HG03469 (cell line): ENCODE measurements around the gene ALG9.
"Not testable (repeated sequence)": the region's sequence is repeated elsewhere in the genome, so short reads cannot be mapped to it uniquely, and the experiment has no call there.

ENCODE experiments used
- ATAC-seq: cut with Tn5 transposase; IDR thresholded peaks from one replicate; pipeline ENCODE4 v1.9.1; 2021; ENCODE audit warnings: mild to moderate bottlenecking, moderate library complexity, moderate number of reproducible peaks; ENCODE audit not compliant: unreplicated experiment

The ALG9 gene

DNA sequence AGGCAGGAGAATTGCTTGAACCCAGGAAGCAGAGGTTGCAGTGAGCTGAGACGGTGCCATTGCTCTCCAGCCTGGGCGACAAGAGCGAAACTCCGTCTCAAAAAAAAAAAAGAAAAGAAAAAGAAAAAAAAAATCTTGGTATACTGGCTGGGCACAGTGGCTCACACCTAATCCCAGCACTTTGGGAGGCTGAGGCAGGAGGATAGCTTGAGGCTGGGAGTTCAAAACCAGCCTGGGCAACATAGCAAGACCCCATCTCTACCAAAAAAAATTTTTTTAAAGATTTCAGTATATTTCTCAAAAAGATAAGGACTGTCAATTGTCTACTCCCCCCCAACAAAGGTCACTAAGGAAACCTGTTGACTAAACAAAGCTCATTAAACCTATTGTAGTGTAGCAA lies 13.7 kb upstream of the ALG9 start:
- not testable (repeated sequence) for ATAC-seq

DNA sequence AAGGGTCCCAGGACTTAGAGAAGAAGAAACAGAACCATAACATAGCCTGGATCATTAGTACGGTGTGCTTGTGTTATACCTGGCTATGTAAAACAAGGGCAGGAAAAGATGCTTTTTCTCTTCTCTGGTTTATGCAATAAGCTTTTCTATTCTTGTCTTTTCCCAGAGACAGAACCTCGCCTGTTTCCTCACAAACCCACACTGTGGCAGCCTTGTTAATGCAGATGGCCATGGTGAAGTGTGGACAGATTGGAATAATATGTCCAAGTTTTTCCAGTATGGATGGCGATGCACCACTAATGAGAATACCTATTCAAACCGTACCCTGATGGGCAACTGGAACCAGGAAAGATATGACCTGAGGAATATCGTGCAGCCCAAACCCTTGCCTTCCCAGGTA lies 10.8 kb upstream of the ALG9 start:
- ATAC-seq, result no peak

DNA sequence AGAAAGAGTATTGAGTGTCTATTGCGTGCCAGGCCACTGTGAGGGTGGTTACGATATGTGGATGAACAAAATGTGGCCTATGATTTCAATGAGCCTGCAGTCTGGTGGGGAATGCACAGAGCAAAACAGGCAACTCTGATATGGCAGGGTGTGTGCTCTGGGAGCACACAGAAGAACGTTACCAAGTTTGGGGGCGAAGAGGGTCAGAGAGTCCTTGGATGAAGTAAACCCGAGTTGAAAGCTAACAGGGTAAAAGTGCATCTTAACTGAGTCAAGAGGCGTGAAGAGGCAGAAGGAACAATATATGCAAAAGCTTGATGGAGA lies 8.2 kb upstream of the ALG9 start:
- no peak for ATAC-seq

DNA sequence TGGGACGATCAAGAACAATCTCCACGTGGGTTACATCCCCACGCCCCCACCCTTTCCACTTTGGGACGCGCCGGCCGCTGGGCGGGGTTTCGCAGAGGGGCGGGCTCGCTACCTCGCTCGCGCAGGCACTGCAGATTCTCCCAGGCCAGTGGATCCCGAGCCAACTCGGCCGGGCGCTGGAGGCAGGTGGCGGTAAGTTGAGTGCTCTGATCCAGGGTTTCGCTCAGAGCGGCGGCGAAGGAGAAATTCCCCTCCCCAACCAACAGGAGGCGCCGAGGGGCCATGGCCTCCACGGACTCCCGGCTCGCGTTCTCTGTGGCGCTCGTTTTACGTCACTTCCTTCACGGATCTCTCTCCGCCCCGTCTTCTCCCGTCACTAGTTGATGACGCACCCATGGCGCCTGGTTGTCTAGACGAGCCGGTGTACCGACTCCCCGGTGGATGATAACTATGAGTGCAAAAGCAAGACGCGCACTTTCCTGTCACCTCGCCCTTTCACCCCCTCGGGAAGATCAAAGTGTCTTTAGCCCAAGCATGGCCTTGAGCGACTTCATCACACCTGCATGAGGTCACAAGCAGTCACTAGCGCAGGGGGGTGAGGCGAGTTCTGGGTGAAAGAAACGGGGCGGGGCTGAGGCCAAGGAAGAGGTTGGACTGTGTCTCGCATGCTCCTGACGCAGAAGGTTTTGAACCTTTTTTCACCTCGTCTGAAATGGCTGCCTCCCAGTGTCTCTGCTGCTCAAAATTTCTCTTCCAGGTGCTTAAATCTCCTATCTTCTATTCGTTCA lies 7.7 kb upstream of the ALG9 start, which contains the start of the genes CFAP68 and FDXACB1:
CFAP68 (plus strand) TSS at position 693 of the 788 bp plus-strand sequence; CDS start at position 713, 20 bp downstream.
FDXACB1 (minus strand) TSS at position 317 of the 788 bp plus-strand sequence; CDS start at position 284, 33 bp downstream.
- ATAC-seq, result peak; percentile 70

DNA sequence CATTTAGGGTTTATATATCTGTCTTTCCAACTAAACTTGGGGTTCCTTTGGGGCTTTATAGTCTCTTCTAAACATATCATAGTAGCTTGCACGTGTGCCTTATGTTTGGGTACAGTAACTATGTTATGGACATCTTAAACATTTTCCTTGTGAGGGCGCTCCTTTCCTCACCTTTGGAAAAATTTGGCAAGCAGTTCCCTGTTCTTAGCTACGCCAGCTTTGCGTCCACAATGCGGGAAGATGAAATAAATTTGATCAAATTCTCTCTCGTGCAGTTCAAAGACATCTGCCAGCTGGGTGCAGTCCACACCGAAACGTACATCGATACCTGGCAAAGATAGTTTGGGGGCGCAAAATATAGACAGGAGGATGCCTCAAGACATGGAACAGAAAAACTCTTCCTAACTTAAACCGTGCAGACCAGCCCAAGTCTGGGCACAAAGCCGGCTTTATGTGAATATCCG lies 7.0 kb upstream of the ALG9 start:
- peak; percentile 5 for ATAC-seq

DNA sequence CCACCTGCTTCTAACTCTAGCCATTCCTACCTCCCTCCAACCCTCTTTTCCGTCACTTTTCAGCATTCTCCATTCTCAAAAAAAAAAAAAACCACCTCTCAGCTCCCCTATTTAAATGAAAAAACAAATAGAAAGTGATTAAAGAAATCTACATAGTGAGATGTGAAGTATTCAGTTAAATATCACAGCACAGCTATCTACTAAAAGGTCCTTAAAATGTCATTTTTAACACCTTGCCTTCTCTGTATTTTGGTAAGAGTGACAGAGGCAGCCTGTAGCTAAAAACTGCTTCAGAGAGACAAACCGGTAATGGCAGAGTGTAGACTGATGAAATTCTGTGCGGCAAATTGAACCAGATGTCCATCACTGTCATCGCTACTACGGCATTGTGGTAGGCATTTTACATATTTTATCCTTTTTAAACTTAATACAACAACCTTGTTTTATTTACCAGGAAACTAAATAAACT lies 346 bp upstream of the ALG9 start:
- ATAC-seq, result no peak

DNA sequence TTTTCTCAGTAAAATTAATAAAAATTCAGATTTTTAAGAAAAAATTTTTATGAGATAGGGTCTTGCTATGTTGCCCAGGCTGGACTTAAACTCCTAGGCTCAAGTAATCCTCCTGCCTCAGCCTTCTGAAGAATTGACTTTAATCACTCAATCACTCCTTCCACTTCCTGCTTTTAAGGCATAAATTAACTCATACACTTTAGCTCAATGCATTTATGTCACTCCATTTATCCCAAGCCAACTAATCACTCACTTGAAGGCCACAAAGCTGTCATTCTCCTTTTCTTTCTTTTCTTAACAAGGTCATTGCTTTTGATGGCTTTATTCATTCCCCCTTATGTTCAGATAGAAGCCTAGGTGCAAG lies 877 bp downstream of the ALG9 start:
- no peak for ATAC-seq

DNA sequence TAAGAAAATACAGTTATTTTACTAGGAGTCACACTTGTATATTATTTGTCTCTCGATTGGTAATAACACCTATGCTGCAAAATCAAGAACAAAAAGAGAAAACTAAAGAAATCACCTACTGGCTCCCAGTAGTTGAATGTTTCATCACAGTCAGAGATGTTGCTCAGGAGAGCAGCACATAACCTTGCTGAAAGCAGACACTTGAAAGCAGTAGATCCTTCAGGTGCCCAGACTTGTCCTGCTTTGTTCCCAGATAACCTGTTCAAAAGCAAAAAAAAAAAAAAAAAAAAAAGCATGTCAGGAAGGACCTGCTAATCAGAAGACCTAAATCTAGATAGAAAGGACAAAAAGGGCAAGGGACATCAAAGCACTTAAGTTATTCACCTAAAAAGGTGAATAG lies 1.3 kb downstream of the ALG9 start:
- no peak for ATAC-seq

DNA sequence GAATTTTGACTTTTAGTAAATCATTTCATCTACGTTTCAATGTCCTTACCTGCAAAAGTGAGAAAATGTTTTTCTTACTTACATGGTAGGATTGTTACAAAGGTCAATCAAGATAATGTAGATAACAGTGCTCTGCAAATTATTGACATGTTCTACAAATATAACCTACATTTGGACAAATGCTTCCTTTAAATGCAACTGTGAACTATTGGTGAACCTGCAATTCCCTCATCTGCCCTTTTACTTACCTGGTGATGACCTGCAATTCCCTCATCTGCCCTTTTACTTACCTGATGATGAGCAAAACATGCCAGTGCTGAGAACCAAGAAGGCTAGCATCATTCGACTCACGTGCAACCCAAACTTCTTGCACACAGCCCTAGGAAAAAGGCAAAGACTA lies 11.1 kb downstream of the ALG9 start:
- no peak for ATAC-seq

DNA sequence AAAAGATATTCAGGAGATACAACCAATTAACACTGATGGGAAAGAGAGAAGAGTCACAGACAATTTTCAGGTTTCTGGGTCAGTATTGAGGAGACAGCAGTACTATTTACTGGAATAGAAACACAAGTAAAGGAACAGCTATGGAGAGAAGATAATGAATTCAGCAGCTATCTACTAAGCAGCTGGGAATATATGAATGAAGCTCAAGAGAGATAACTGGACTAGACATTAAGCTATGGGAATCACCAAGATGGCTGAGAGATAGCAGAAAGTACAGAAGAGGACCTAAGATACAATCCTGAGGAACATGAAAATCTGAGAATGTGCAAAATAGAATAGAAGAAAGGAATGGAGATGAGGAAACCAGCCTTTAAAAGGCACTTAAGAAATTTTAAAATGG lies 15.9 kb downstream of the ALG9 start:
- ATAC-seq, result no peak

DNA sequence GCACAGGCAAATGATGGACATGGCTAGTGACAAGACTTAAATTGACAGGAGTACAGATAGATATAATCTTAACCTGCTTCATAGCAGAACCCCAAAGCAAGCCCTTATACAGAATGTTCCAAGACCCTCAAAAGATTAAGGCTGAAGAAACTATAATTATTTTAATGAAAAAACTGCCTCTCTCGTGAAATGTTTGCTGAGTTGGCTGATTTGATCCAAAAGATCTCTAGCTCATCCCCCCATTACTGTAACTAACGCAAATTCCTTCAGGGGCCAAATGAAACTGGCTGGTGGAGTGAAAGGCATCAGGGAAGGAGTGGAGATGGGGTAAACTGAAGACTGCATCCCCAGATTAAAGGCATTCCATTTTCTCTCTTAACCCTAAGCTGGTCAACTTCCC lies 19.3 kb downstream of the ALG9 start:
- no peak for ATAC-seq

DNA sequence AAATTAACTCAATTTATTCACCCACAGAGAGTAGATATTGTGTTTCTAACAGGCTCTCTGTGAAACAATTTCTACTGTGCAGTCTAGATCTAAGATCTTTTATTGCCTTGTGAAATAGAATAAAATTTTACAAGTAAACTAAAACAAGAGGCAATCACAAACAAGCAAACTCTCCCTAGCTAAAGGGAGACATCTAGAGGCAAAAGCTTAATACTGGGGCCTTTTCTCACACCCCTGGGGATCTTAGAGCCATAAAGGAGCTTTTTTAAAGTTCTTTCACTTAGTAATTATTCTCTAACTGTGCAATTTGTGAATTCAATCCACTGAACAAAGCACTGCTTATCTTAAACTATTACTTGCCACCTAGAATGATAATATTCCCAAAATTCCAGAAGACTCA lies 19.7 kb downstream of the ALG9 start:
- no peak for ATAC-seq

DNA sequence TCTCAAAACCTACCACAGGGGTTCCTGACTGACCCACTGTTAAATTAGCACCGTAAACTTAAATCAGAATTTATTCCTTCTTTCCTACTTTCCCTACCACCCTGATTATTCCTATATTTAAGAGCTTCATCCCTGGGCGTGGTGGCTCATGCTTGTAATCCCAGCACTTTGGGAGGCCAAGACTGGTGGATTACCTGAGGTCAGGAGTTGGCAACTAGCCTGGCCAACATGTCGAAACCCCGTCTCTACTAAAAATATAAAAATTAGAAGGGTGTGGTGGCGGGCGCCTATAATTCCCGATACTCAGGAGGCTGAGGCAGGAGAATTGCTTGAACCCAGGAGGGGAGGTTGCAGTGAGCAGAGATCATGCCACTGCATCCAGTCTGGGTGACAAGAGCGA lies 20.3 kb downstream of the ALG9 start:
- ATAC-seq, result no peak

DNA sequence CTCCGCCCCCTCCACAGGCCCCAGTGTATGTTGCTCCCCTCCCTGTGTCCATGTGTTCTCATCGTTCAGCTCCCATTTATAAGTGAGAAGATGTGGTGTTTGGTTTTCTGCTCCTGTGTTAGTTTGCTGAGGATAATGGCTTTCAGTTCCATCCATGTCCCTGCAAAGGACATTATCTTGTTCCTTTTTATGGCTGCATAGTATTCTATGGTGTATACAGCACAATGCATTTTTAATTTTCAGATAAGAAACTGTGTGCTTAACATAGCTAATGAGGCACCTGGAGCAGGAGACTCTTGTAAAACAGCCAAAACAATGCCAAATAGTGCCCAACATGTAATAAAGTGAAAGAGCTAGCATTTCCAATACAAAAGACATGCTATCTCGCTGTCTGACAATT lies 21.8 kb downstream of the ALG9 start:
- no peak for ATAC-seq

DNA sequence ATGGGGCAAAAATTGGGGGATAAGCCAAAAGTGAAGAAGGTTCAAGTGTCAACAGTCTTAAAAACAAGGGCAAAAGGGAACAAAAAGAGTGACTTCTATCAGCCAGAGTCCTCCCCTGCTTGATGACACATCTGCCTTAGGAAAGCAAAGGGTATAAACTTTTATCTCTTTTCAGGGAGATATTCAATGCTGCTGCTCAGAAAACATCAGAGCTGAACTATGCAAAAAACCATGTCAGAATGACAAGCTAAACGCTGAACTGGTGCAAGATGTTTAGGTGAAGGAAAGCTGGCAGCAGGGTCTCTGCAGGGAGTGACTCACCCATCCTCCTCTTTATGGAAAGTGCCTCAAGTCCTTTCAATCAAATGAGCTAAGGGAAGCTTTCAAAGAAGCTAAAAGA lies 24.7 kb downstream of the ALG9 start:
- no peak for ATAC-seq

DNA sequence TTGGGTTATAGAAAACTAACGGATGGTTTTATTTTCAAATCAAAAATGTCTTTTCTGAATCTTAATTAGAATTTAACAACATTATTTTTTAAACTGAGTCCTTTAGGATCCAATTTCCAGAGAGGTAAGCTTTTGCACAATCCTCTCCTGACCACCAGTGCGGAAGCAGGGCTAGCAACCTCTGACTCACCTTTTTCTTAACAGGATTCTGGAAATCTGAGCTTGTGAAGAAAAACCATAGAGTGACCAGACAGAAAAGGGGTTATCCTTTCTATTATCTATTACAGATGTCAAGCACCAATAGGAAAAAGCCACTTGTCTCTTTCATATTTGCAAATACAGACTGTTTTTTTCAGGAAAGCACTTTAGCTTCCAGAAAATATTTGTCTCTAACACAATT lies 25.3 kb downstream of the ALG9 start:
- ATAC-seq, result no peak

DNA sequence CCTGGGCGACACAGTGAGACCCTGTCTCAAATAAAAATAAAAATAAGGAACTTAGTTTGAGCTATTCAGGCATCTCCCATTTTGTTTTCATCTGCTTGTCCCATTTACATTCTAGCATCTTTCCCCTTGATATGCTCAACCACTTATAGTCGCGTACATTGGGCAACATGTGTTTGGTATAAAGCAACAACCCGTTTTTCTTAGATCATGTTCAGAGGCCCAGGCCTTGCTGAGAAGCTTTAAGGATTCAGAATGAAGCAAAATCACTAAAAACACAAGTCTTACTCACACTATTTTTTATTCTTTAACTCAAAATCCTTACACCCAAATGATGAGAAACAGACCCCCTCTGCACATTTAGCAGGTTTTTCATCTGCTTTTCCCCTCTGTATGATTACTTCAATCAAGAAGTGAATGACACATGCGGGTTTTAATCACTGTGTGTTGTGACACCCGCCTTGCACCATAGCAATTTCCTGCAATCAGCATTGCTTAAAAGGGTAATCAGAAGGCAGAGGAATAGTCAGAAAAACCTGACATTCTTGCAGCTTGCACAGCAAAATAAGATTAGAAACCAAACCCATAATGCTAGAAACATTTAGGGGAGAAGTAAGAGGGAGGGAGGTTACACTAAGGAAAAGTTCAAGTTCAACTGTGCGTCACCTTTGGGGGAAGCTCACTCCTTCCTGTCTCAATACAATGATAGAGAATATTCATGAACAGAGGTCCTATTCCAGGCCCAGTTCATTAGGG lies 25.9 kb downstream of the ALG9 start:
- ATAC-seq, result no peak

DNA sequence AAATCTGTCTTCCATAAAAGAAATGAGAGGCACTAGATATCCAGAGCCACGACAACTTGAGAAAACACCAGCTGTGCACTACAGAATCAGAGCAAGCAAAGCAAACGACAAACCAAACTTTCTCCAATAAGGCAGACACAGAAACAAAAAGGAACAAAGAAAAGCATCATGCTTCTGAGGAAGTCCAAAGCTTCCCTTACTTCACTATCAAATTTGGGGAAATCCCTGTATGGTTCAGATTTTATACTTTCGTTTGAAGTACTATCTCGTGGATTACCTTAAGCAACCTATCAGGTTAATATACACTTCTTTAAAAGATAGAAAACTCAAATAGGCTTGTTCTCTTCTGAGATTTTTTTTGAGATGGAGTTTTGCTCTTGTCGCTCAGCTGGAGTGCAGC lies 27.7 kb downstream of the ALG9 start:
- no peak for ATAC-seq

DNA sequence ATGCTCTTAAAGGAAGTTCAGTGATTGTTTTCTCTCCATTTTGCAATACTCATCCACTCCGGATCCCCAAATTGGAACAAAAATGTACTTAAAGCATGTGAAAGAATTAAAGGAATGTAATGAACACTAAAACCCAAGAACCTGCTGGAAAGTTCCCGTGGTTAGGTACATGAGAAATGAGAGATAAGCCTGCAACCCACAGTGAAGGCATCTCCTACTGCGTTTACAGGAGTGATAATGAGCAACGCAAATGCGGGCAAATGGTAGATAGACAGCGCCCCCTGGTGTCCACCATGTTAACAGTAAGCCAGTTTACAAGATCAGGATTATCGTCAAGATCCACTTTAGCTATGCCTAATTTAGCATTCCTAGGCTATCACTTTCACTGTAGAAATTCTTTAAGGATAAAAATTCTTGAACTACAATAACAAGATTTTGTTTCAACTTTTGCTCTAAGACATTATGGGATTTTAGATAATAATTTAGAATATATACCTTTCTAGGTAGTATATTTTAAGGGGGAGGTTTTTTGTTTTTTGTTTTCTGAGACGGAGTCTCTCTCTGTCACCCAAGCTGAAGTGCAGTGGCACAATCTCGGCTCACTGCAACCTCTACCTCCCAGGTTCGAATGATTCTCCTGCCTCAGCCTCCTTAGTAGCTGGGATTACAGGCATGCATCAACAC lies 29.9 kb downstream of the ALG9 start:
- no peak for ATAC-seq

DNA sequence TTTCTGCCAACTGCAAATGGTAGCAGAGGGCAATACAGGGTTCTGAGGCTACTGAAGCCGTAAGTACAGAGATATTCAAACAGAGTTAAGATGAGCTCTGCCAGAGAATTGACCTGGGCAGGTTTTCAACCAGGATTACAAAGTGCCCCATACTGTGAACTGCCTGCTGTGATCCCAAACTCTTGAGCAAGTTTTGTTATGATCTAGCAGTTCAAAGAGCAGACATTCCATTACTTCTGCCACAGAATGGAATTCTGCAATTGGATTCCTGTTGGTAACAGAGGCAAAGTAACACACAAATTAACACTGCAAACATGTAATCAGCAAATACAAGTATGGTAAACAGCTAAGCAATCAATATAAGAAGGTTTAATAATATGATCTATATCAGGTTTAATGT lies 31.2 kb downstream of the ALG9 start:
- ATAC-seq, result no peak

DNA sequence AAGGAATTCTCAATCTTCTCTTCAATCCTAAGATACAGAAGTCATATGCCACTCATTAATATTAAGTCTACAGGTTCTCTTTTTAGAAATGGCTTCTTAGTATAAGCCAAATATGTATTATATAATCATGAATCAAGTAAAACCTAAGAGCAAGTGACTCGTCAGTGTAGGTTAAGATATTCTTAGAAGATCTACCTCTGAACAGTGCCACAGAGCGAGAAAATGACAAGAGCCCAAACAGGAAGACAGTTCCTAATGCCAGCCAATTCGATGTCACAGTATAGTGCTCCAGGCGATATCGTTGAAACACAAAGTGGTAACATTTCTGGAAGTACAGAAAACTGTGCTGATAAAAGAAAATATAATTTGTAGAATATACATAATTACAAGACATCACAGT lies 33.3 kb downstream of the ALG9 start:
- no peak for ATAC-seq
